NCI-H2196 treated with DMSO at 0.1 percent for 48 hours (cell line): ENCODE results near the gene SFRP2.

Experiments
- DNase-seq: peaks from one replicate; lab custom pipeline; 2025; ENCODE audit not compliant: unreplicated experiment; lab: John Stamatoyannopoulos, UW

Gene SFRP2

DNA sequence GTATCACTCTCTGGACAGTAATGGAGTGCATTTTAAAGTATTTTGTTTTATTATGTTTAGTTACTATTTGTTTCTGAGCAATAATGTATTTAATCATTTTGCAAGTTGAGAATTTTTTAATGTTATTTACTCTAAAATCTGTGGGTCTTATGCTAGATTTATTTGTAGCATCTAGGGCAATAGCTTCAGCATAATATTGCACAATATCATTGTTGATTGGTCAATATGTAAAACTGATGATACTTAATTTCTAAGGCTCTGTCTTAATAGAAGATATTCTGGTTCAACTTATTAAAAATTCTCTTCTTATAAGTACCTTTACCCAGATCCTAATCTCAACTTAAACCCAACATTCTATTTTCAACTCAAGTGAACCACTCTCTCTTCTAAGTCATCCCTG is 11.5 kb downstream of the SFRP2 start:
- no peak for DNase-seq

GRCh38 chr4:153776601-153777000 is 12.3 kb downstream of the SFRP2 start:
- no peak for DNase-seq

- no peak for DNase-seq
Observed at GRCh38 chr4:153773236-153773690, 15.6 kb downstream of the SFRP2 start.

DNA sequence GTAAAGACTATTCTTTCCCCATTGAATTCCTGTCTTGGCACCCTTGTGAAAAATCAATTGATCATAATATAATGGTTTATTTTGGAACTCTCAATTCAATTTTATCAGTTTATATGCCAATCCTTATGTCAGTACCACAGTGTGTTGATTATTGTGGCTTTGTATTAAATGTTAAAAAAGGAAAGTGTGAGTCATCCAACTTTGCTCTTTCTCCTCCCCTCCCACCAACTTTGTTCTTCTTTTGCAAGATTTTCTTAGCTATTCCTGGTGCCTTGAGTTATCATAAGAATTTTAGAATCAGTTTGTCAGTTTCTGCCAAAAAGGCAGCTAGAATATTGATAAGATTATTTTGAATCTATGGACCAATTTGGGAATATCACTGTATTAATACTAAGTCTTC is 17.8 kb downstream of the SFRP2 start:
- no peak for DNase-seq

- no peak for DNase-seq
Observed at GRCh38 chr4:153766758-153767157, 22.1 kb downstream of the SFRP2 start.

GRCh38 chr4:153765894-153766293 is 23.0 kb downstream of the SFRP2 start:
- no peak for DNase-seq

DNA sequence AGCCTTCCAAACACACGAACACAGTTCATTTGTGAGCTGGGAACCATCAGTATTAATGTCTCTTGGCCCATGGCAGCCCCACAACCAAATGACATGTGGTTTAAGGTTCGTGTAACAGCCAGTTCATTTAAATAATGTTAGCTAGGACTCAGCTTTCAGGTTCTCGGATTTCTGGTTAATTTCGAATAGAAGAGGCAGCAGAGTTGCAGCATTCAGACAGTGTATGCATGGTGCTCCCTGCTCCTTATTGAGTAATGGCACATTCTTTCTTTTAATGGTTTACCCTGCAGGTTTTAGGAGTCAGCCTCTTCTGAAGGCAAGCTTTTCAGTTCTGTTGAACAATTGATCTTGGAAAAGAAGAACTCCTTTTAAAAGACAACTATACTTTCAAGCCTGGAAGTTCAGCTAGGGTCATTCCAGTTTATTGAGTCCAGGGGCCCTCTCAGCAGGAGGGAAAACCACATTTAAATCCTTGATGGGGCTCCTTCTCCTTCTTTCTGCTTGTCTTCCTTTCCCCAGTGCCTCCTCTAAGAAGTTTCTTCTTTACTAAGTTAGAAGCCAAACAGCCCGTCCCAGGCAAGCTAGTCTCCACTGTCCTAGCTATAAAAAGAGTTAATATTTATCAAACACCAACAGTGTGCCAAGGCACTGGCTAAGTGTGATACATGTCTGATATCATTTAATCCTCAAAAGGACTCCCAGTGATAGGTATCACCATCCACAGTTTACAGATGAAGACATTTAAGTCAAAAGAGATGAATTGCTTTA is 24.1 kb downstream of the SFRP2 start:
- DNase-seq = no peak

GRCh38 chr4:153763404-153763803 is 25.5 kb downstream of the SFRP2 start:
- no peak for DNase-seq

GRCh38 chr4:153759407-153760316 is 29.2 kb downstream of the SFRP2 start, which contains the start of gene RNF175:
TSS of gene RNF175 (minus strand) at chr4:153760024. CDS start at chr4:153759862, 162 bp downstream.
- DNase-seq = no peak

DNA sequence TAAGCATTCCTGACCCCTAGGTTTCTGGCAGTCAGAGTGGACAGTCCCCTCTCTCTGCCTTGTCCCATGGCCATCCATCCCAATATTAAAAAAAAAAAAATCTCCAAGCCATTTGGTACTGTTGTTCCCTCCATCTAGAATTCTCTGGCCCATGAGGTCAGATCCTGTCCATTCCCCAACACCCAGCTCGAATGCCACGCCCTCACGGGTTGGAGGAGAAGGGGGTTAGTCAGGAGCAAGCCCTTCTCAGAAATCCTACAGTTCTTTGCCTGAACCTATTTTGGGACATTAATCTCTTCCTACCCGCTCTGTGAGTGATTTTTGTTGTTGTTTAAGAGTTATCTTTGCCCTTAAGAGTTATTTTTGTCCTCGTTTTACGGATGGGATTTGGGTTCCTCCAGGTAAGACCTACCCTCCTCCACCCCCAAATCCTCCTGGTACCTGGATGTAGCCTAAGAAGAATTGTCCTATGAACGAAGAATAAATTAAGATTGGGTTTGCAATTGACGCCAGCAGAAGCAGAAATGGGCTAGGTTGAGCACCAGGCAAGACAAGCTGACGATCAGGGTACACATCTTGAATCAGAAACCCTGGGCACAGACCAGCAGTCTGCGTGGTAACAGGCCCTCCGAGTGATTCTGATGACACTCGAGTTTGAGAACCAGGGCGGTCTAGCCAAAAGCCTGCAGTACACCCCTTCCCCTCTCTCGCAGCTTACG is 30.0 kb downstream of the SFRP2 start:
- DNase-seq = no peak

GRCh38 chr4:153758136-153758535 is 30.7 kb downstream of the SFRP2 start:
- DNase-seq = no peak

GRCh38 chr4:153757407-153757806 is 31.5 kb downstream of the SFRP2 start:
- DNase-seq = no peak

- no peak for DNase-seq
Observed at GRCh38 chr4:153755186-153755585, 33.7 kb downstream of the SFRP2 start.

DNA sequence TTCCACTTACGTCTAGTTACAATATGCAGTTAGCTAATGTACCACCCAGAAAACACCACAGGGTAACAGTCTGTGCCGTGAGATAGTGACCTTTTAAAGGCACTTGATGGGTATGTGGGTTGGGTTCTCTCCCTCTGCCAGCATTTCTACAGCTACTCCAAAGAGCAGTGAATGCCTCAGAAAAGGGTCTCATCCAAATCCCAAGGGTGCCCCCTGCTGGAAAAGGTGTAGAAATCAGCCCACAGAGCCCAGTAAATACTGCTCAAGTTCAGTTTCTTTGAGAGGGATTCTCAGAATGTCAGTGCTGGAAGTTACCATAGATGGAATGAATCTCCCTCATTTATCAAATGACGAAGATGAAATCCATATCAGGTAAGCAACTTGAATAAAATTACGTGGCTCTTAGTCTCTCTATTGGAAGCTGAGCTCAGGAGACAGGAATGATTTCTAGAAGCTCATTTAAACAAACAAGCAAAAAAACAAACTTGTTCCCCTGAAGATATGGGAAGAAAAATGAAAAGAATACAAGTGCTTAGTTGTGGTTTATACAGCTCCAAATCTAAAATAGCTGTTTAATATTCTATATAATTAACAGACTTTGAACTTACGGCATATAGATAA is 38.6 kb downstream of the SFRP2 start:
- DNase-seq = peak; percentile 9

- no peak for DNase-seq
Observed at GRCh38 chr4:153748378-153748777, 40.5 kb downstream of the SFRP2 start.

GRCh38 chr4:153747406-153747955 is 41.4 kb downstream of the SFRP2 start:
- DNase-seq = no peak

GRCh38 chr4:153745651-153746050 is 43.2 kb downstream of the SFRP2 start:
- DNase-seq = no peak

DNA sequence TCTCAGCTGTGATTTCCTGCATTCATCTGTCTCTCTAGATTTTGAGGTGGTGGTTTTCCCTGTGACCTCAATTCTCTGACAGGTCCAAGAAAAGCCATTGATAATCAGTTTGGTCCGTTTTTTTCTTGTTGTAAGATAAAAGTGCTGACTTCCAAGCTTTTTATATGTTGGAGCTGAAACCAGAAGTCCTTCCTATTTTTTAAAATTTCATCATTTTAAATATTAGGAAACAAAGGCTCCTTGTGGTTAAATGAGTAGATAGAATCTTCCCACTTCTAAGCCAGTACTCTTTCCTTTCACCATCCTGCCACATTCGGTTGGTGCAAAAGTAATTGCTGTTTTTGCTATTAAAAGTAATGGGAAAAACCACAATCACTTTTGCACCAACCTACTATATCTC is 47.3 kb downstream of the SFRP2 start:
- no peak for DNase-seq

GRCh38 chr4:153735906-153736461 is 52.9 kb downstream of the SFRP2 start:
- DNase-seq = no peak

DNA sequence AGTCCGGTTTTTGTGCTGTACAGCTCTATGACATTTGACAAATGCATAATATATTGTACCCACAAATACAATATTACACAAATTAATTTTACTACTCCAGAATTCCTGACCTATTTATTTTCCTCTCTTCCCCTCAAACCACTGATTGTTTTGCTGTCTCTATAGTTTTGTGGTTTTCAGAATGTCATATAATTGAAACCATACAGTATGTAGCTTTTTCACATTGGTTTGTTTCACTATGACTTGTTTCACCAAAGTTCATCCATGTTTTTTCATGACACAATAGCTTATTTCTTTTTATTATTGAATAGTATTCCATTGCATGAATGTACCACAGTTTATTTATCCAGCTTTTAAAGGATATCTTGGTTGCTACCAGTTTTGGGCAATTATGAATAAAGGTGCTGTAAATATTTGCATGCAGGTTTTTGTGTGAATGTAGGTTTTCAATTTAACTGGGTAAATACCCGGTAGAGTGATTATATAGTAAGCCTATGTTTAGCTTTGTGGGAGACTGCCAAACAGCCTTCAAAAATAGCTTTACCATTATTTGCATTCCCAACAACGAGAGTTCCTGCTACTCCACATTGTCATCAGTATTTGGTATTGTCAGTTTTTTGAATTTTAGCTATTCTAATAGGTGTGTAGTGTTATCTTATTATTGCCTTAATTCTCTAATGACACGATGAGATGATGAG is 55.0 kb downstream of the SFRP2 start:
- no peak for DNase-seq
